HG03060 (cell line): ENCODE measurements around the gene NDUFS1.
A peak's percentile ranks its signal among the peaks of the same experiment; 100 is the strongest.
"Not testable (repeated sequence)": the region's sequence is repeated elsewhere in the genome, so short reads cannot be mapped to it uniquely, and the experiment has no call there.

Source experiments
- ATAC-seq: cut with Tn5 transposase; IDR thresholded peaks from one replicate; pipeline ENCODE4 v1.9.1; 2021; ENCODE audit warnings: low read depth, moderate number of reproducible peaks; ENCODE audit not compliant: unreplicated experiment

NDUFS1 gene

GRCh38 chr2:206105541-206105940, 53.7 kb downstream of the NDUFS1 start:
- ATAC-seq = no peak

- ATAC-seq = no peak
These were observed 54.2 kb downstream of the NDUFS1 start for GRCh38 chr2:206105038-206105437.

GRCh38 chr2:206098872-206099271, 60.4 kb downstream of the NDUFS1 start:
- not testable (repeated sequence) for ATAC-seq

- ATAC-seq = no peak
These were observed 60.8 kb downstream of the NDUFS1 start for GRCh38 chr2:206098471-206098870.

GRCh38 chr2:206096876-206097275, 62.4 kb downstream of the NDUFS1 start:
- no peak for ATAC-seq

GRCh38 chr2:206095536-206096332, 63.5 kb downstream of the NDUFS1 start:
- no peak for ATAC-seq

- no peak for ATAC-seq
These were observed 66.9 kb downstream of the NDUFS1 start for GRCh38 chr2:206092297-206092696.

- no peak for ATAC-seq
These were observed 71.0 kb downstream of the NDUFS1 start for GRCh38 chr2:206088248-206088647.

GRCh38 chr2:206086716-206087350, 72.4 kb downstream of the NDUFS1 start:
- ATAC-seq = no peak

- peak; percentile 85 for ATAC-seq
These were observed 73.3 kb downstream of the NDUFS1 start, which contains the start of gene INO80D for GRCh38 chr2:206085742-206086445. TSS of gene INO80D (minus strand) at chr2:206086174. CDS start at chr2:206063016, 23,158 bp downstream.

- ATAC-seq = peak; percentile 1
These were observed 74.1 kb downstream of the NDUFS1 start for GRCh38 chr2:206084870-206085741.

GRCh38 chr2:206084439-206084869, 74.8 kb downstream of the NDUFS1 start:
- ATAC-seq = no peak

- ATAC-seq = no peak
These were observed 75.4 kb downstream of the NDUFS1 start for GRCh38 chr2:206083602-206084438.

GRCh38 chr2:206082298-206082843, 76.9 kb downstream of the NDUFS1 start:
- ATAC-seq = no peak

GRCh38 chr2:206080927-206081326, 78.3 kb downstream of the NDUFS1 start:
- ATAC-seq = no peak

GRCh38 chr2:206079699-206080465, 79.4 kb downstream of the NDUFS1 start:
- no peak for ATAC-seq

GRCh38 chr2:206077879-206078278, 81.4 kb downstream of the NDUFS1 start:
- not testable (repeated sequence) for ATAC-seq

- no peak for ATAC-seq
These were observed 84.1 kb downstream of the NDUFS1 start for GRCh38 chr2:206075113-206075512.
